Neural cell (in vitro differentiated cells): ENCODE measurements around the gene UBAP2.

ENCODE experiments used
- EP300 ChIP-seq: fragments of 450-650 bp; conservative IDR thresholded peaks from 2 replicates; pipeline ENCODE4 v1.6.1; 2014; ENCODE audit warnings: antibody characterized with exemption, mild to moderate bottlenecking, moderate library complexity; ENCODE audit not compliant: poor library complexity, severe bottlenecking
- EZH2 ChIP-seq: fragments of 200-600, 300-800 bp; shearing (Covaris generic), sonication (generic); IDR thresholded peaks from 2 replicates; pipeline ENCODE4 v1.6.1; 2014; ENCODE audit warnings: antibody characterized with exemption, low read length, borderline replicate concordance, mild to moderate bottlenecking; ENCODE audit not compliant: insufficient read depth, poor library complexity, severe bottlenecking
- POLR2AphosphoS5 ChIP-seq: IDR thresholded peaks from 2 replicates; pipeline ENCODE4 v1.6.1; 2012
- TAF1 ChIP-seq: IDR thresholded peaks from 2 replicates; pipeline ENCODE4 v1.6.1; 2012; ENCODE audit warnings: low read depth
- TF ChIP-seq, protein P1 (sequence below): fragments of 450-650 bp; IDR thresholded peaks from 2 replicates; pipeline ENCODE4 v1.5.1; 2014; ENCODE audit warnings: antibody characterized with exemption, mild to moderate bottlenecking, moderate library complexity; ENCODE audit not compliant: poor library complexity, severe bottlenecking
- TF ChIP-seq, protein P2 (sequence below): IDR thresholded peaks from 2 replicates; pipeline ENCODE4 v1.6.1; 2012; ENCODE audit warnings: borderline replicate concordance

DNA sequence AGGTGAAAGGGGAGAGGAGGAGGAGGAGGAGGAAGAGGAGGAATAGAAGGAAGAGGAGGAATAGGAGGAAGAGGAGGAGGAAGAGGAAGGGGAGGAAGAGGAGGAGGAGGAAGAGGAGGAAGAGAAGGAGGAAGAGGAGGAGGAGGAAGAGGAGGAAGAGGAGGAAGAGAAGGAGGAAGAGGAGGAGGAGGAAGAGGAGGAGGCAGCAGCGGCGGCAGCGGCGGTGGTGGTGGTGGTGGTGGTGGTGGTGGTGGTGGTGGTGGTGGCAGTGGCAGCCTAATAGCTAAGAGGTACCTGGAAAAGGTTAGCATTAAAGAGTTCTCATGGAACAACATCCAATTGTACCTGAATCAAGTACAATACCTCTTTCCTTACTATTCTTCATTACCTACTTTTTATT, 32.5 kb downstream of the UBAP2 start:
- TF ChIP-seq POLR2AphosphoS5 (no peak), EP300 (no peak), EZH2 (no peak), TAF1 (no peak)
- TF ChIP-seq, protein P1, sequence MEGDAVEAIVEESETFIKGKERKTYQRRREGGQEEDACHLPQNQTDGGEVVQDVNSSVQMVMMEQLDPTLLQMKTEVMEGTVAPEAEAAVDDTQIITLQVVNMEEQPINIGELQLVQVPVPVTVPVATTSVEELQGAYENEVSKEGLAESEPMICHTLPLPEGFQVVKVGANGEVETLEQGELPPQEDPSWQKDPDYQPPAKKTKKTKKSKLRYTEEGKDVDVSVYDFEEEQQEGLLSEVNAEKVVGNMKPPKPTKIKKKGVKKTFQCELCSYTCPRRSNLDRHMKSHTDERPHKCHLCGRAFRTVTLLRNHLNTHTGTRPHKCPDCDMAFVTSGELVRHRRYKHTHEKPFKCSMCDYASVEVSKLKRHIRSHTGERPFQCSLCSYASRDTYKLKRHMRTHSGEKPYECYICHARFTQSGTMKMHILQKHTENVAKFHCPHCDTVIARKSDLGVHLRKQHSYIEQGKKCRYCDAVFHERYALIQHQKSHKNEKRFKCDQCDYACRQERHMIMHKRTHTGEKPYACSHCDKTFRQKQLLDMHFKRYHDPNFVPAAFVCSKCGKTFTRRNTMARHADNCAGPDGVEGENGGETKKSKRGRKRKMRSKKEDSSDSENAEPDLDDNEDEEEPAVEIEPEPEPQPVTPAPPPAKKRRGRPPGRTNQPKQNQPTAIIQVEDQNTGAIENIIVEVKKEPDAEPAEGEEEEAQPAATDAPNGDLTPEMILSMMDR: no peak
- TF ChIP-seq, protein P2, sequence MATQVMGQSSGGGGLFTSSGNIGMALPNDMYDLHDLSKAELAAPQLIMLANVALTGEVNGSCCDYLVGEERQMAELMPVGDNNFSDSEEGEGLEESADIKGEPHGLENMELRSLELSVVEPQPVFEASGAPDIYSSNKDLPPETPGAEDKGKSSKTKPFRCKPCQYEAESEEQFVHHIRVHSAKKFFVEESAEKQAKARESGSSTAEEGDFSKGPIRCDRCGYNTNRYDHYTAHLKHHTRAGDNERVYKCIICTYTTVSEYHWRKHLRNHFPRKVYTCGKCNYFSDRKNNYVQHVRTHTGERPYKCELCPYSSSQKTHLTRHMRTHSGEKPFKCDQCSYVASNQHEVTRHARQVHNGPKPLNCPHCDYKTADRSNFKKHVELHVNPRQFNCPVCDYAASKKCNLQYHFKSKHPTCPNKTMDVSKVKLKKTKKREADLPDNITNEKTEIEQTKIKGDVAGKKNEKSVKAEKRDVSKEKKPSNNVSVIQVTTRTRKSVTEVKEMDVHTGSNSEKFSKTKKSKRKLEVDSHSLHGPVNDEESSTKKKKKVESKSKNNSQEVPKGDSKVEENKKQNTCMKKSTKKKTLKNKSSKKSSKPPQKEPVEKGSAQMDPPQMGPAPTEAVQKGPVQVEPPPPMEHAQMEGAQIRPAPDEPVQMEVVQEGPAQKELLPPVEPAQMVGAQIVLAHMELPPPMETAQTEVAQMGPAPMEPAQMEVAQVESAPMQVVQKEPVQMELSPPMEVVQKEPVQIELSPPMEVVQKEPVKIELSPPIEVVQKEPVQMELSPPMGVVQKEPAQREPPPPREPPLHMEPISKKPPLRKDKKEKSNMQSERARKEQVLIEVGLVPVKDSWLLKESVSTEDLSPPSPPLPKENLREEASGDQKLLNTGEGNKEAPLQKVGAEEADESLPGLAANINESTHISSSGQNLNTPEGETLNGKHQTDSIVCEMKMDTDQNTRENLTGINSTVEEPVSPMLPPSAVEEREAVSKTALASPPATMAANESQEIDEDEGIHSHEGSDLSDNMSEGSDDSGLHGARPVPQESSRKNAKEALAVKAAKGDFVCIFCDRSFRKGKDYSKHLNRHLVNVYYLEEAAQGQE: no peak
